Mucosa of descending colon (tissue), 3 donors: ENCODE results near the gene CACNG6. TPM values are rescaled to one million over a fixed set of nuclear protein-coding genes. Genes with fewer than 3 reads are reported as not detected.
"Not testable (repeated sequence)": the region's sequence is repeated elsewhere in the genome, so short reads cannot be mapped to it uniquely, and the experiment has no call there.

Experiments
- ATAC-seq: fragments of 200-7000 bp; cut with Tn5 transposase; one replicate; pipeline ENCODE4 v1.9.1; 2020; ENCODE audit warnings: mild to moderate bottlenecking, moderate library complexity
- DNase-seq, 3 donors: peaks; one replicate each; pipeline ENCODE4 v3.0.0-alpha.2; 2020
- H3K36me3 ChIP-seq: fragments of 200-600 bp; one replicate; pipeline ENCODE4 v1.8.0; 2021; ENCODE audit warnings: low read depth, mild to moderate bottlenecking
- H3K4me1 ChIP-seq: fragments of 200-600 bp; one replicate; pipeline ENCODE4 v1.8.0; 2021; ENCODE audit warnings: low read depth, mild to moderate bottlenecking
- H3K4me3 ChIP-seq: fragments of 200-600 bp; one replicate; pipeline ENCODE4 v1.8.0; 2021; ENCODE audit warnings: mild to moderate bottlenecking
- H3K9me3 ChIP-seq: fragments of 200-600 bp; one replicate; pipeline ENCODE4 v1.8.0; 2021; ENCODE audit warnings: mild to moderate bottlenecking
- intact Hi-C, 2 donors: fragments of 100-400 bp; cut with DNase I in 1 of 2; cut with micrococcal nuclease in 1 of 2; formaldehyde crosslinking; loops; one replicate each; pipeline versions ENCODE4 v1.11.0 to v1.11.1; 2022; cut with DNase I, micrococcal nuclease
- total RNA-seq, 3 donors: library from RNA; stranded (reverse); fragmentation: NEBNext Ultra II Directional in 2 of 3; extraction: Animal tissue kit (Norgen Biotek cat#: 25700) in 2 of 3; gene quantifications; one replicate each; pipeline versions ENCODE4 v1.2.1 to v1.2.4, GENCODE V29; 2021 to 2023
- TF ChIP-seq, protein P1 (sequence below): fragments of 200-600 bp; IDR thresholded peaks from one replicate; pipeline ENCODE4 v1.8.0; 2022; ENCODE audit warnings: antibody characterized with exemption, mild to moderate bottlenecking
- donor health status: DM: no; HTN: no; CAD: no; lungs with moderate emphysema.
- donor health status: DM: no; HTN: no; CAD: no.
- donor health status: DM: no; HTN: yes; CAD: no.

Gene CACNG6
- total RNA-seq, 3 donors from 2014 or later: not detected

DNA sequence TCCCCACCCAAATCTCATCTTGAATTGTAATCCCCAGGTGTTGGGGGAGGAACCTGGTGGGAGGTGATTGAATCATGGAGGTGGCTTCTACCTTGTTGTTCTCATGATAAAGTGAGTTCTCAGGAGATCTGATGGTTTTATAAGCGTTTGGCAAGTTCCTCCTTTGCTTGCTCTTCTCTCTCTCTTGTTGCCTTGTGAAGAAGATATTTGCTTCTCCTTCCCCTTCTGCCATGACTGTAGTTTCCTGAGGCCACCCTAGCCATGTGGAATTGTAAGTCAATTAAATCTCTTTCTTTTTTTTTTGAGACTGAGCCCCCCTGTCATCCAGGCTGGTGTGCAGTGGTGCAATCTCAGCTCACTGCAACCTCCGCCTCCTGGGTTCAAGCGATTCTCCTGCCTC lies 37.9 kb downstream of the CACNG6 start:
- no peaks in the 10 kb centered on the region for H3K9me3 ChIP-seq
- H3K4me3 ChIP-seq: no peak overlapping the region
- no peaks in the 10 kb centered on the region for H3K36me3 ChIP-seq
- intact Hi-C loops: no loop called here
- no peak for ATAC-seq
- DNase-seq: no peak
- TF ChIP-seq, protein P1, sequence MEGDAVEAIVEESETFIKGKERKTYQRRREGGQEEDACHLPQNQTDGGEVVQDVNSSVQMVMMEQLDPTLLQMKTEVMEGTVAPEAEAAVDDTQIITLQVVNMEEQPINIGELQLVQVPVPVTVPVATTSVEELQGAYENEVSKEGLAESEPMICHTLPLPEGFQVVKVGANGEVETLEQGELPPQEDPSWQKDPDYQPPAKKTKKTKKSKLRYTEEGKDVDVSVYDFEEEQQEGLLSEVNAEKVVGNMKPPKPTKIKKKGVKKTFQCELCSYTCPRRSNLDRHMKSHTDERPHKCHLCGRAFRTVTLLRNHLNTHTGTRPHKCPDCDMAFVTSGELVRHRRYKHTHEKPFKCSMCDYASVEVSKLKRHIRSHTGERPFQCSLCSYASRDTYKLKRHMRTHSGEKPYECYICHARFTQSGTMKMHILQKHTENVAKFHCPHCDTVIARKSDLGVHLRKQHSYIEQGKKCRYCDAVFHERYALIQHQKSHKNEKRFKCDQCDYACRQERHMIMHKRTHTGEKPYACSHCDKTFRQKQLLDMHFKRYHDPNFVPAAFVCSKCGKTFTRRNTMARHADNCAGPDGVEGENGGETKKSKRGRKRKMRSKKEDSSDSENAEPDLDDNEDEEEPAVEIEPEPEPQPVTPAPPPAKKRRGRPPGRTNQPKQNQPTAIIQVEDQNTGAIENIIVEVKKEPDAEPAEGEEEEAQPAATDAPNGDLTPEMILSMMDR: no peak
- H3K4me1 ChIP-seq: no peaks in the 10 kb centered on the region

DNA sequence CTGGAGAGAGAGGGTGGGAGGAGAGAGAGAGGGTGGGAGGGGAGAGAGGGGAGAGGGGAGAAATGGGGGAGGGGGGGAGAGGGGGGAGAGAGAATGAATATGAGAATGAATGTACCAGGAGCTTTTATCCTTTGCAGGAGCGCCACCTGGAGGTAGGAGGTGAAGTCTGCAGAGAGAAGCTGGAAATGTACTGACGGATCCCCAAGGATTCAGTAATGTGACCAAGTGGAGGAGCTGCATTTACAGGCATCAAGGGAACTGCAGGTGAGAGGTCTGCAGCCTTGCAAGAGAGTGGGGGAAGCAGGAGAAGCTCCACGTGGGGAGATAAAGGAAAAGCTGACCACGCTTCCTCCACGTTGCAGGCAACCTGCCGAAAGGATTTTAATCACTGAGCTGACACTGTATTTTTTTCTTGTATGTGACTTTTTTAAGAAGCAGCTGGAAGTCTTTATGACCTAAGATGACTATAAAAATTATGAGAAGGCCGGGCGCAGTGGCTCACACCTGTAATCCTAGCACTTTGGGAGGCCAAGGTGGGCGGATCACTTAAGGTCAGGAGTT lies 38.6 kb downstream of the CACNG6 start:
- ATAC-seq: peak; percentile 75

DNA sequence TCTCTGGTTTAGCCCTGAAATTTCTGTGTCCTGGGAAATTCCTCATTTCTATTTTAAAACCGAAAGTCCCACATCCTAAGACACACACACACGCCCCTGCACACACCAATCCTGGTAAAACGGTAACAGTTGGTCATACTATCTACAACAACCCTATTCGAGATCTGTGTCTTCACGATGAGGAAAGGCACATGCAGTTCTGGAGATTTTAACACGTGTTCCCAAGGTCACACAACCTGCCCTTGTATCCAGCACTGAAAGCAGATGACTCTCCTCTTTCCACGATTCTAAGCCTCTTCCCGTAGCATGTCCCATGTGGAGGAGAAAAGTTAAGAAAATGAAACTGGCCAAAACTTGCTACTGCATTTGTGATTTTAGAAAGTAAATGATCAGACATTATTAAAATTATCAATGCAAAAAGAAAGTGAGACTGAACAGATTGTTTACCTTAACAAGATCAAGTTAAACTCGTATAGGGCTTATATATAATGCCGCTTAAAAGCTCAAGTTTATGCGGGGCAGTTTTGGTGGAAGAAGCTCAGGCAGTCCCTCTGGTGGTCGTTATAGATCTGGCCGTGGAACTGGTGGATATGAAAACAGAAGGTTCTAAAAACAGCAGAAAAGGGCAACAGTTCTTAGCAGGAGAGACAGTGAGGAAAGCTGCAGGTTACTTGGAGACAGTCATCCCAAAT lies 39.6 kb downstream of the CACNG6 start:
- no peaks in the 10 kb centered on the region for H3K4me1 ChIP-seq
- TF ChIP-seq, protein P1: no peak
- intact Hi-C loops: no loop called here
- DNase-seq (no peak), ATAC-seq (no peak)
- H3K4me3 ChIP-seq: no peak overlapping the region
- H3K9me3 ChIP-seq: no peaks in the 10 kb centered on the region
- no peaks in the 10 kb centered on the region for H3K36me3 ChIP-seq

More for the DNA sequence above, 38.6 kb downstream of the CACNG6 start:
- peak in 2 of 3 donors; percentile 48 to 65 for DNase-seq
- no peaks in the 10 kb centered on the region for H3K4me1 ChIP-seq
- no peaks in the 10 kb centered on the region for H3K9me3 ChIP-seq
- TF ChIP-seq, protein P1: no peak
- intact Hi-C loops: no loop called here
- H3K4me3 ChIP-seq: no peak overlapping the region
- no peaks in the 10 kb centered on the region for H3K36me3 ChIP-seq

DNA sequence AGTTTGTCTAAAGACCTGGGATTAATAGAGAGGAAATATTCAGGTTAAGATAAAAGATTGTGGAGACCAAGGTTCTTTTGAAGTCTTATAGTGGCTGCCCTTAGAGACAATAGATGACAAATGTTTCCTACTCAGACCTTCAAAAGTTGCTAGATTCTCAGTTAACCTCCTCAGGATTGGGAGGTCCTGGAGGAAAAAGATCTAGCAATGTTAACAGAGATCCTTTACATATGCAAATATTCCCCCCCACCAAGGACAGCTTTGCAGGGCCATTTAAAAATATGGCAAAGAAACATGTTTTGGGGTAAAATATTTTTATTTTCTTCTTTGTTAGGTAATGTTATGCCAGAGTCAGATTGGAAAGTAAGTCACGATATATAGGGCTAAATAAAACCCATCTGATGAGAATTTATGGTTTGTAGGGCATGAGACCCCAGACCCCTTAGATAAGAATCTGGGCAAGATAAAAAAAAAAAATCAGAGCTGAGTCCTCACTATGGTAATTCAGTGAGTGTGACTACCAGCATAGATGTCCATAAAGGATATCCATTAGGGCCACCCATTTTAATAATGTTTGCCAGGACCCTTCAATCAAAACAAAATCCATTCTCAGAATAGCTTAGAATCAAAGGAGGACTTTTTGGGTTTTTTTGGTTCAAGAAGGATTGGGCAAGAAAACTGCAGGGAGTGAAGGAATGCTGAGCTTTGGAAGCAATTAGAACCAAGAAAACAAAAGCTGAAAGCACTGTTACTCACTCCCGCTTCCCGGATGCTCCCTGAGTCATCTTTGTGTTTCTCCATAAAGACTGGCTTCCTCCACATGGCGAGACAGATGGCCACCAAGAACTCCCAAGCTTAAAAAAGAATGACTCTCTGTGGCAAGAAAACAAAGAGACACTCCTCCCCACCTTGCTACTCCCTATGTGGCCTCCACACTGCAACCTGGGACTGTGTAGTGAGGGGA lies 44.1 kb downstream of the CACNG6 start:
- intact Hi-C loops: no loop called here
- H3K9me3 ChIP-seq: no peaks in the 10 kb centered on the region
- ATAC-seq: no peak
- H3K36me3 ChIP-seq: no peaks in the 10 kb centered on the region
- DNase-seq: no peak
- no peak overlapping the region for H3K4me3 ChIP-seq
- no peaks in the 10 kb centered on the region for H3K4me1 ChIP-seq
- TF ChIP-seq, protein P1: no peak

DNA sequence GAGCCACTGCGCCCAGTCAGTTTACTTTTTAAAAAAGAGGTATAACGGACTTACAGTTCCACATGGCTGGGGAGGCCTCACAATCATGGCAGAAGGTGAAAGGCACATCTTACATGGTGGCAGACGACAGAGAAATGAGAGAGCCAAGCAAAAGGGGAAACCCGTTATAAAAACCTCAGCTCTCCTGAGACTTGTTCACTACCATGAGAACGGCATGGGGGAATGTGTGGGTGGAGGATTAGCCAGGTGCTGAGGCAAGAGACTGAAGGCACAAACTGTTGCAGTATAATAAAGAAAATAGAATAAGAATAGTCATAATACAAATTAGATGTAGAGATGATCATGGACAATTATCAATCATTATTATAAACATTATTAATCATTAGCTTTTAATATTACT lies 45.1 kb downstream of the CACNG6 start:
- H3K9me3 ChIP-seq, H3K36me3 ChIP-seq, ATAC-seq, H3K4me1 ChIP-seq, intact Hi-C loops, DNase-seq, H3K4me3 ChIP-seq: not testable (repeated sequence)

DNA sequence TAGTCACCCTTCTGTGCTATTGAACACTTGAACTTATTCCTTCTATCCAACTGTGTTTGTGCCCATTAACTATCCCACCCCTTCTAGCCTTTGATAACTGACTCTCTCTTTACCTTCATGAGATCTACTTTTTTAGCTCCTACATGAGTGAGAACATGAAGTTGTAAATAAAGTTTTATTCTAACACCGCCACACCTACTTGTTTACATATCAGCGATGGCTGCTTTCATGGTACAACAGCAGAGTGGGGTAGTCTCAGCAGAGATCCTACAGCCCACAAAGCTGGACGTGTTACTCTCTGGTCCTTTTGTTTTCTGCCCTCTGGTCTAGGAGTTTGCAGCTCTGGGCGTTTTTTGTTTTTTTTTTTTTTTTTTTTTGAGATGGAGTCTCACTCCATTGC lies 48.6 kb downstream of the CACNG6 start:
- no peak overlapping the region for H3K4me3 ChIP-seq
- no peak for ATAC-seq
- TF ChIP-seq, protein P1: no peak

More for the DNA sequence above, 48.6 kb downstream of the CACNG6 start:
- DNase-seq: no peak
- Histone ChIP-seq H3K36me3 (no peaks in the 10 kb centered on the region), H3K9me3 (no peaks in the 10 kb centered on the region), H3K4me1 (no peaks in the 10 kb centered on the region)
- intact Hi-C loops: no loop called here
